ENCODE results near the gene LY86.

- TF ChIP-seq FOXM1 (IDR thresholded peaks at IDR 0.05; ENCODE audit: borderline replicate concordance) (no peak), FOXA1 (IDR thresholded peaks at IDR 0.05) (no peak), LEF1 (IDR thresholded peaks at IDR 0.05; ENCODE audit: borderline replicate concordance) (no peak), NFRKB (IDR thresholded peaks at IDR 0.05) (no peak), ELF4 (IDR thresholded peaks at IDR 0.05) (no peak), ZNF384 (IDR thresholded peaks at IDR 0.05) (no peak), SP1 (IDR thresholded peaks at IDR 0.05) (no peak)
Observed at GRCh38 chr6:6685249-6686040, 96.9 kb downstream of the LY86 start.

Data from HEK293T (cell line).